HG02938 (cell line): ENCODE results near the gene LFNG.
"Not testable (repeated sequence)": the region's sequence is repeated elsewhere in the genome, so short reads cannot be mapped to it uniquely, and the experiment has no call there.

Experiments
- ATAC-seq: cut with Tn5 transposase; IDR thresholded peaks from one replicate; pipeline ENCODE4 v1.9.1; 2021; ENCODE audit warnings: mild to moderate bottlenecking, moderate library complexity; ENCODE audit not compliant: unreplicated experiment

The LFNG gene

GRCh38 chr7:2529161-2530070 lies 9.8 kb downstream of the LFNG start:
- ATAC-seq, result no peak

- ATAC-seq, result no peak
Measured at GRCh38 chr7:2530071-2530987, 10.8 kb downstream of the LFNG start.

- ATAC-seq, result not testable (repeated sequence)
Measured at GRCh38 chr7:2530994-2531795, 11.6 kb downstream of the LFNG start.

- ATAC-seq, result not testable (repeated sequence)
Measured at GRCh38 chr7:2531796-2532110, 12.2 kb downstream of the LFNG start.

- ATAC-seq, result not testable (repeated sequence)
Measured at GRCh38 chr7:2532199-2532772, 12.7 kb downstream of the LFNG start.

- not testable (repeated sequence) for ATAC-seq
Measured at GRCh38 chr7:2532816-2533215, 13.2 kb downstream of the LFNG start.

- not testable (repeated sequence) for ATAC-seq
Measured at GRCh38 chr7:2533566-2533965, 14.0 kb downstream of the LFNG start.

GRCh38 chr7:2534214-2534613 lies 14.6 kb downstream of the LFNG start:
- not testable (repeated sequence) for ATAC-seq

- ATAC-seq, result not testable (repeated sequence)
Measured at GRCh38 chr7:2535872-2536627, 16.5 kb downstream of the LFNG start.

- no peak for ATAC-seq
Measured at GRCh38 chr7:2537981-2538851, 18.6 kb downstream of the LFNG start.

- ATAC-seq, result no peak
Measured at GRCh38 chr7:2539031-2539911, 19.7 kb downstream of the LFNG start.

GRCh38 chr7:2540133-2540532 lies 20.6 kb downstream of the LFNG start:
- ATAC-seq, result no peak

- no peak for ATAC-seq
Measured at GRCh38 chr7:2540641-2541051, 21.1 kb downstream of the LFNG start.

- ATAC-seq, result no peak
Measured at GRCh38 chr7:2541291-2542010, 21.9 kb downstream of the LFNG start.

- ATAC-seq, result no peak
Measured at GRCh38 chr7:2542011-2542915, 22.7 kb downstream of the LFNG start.
